H9 (cell line): Measurements from ENCODE around the gene GALNT17. TPM values are rescaled to one million over a fixed set of nuclear protein-coding genes. Genes with fewer than 3 reads are reported as not detected.
A peak's percentile ranks its signal among the peaks of the same experiment; 100 is the strongest.

Experiments used
- DNase-seq: peaks from one replicate; pipeline ENCODE4 v3.0.0-alpha.2; 2017
- H2AFZ ChIP-seq: one replicate; pipeline ENCODE4 v1.6.1; 2013; ENCODE audit warnings: mild to moderate bottlenecking, low read length, control low read depth, moderate library complexity
- H2AK5ac ChIP-seq: 2 replicates; pipeline ENCODE4 v1.6.1; 2013; ENCODE audit warnings: low read length, control low read depth, mixed read lengths; ENCODE audit not compliant: insufficient read length
- H2BK120ac ChIP-seq: one replicate; pipeline ENCODE4 v1.6.1; 2013; ENCODE audit warnings: low read depth, mild to moderate bottlenecking, low read length, control low read depth, inconsistent platforms; ENCODE audit not compliant: poor library complexity, severe bottlenecking
- H2BK12ac ChIP-seq: 2 replicates; pipeline ENCODE4 v1.6.1; 2013; ENCODE audit warnings: low read length, control low read depth, mixed read lengths, low read depth; ENCODE audit not compliant: insufficient read length
- H2BK15ac ChIP-seq: 2 replicates; pipeline ENCODE4 v1.6.1; 2013; ENCODE audit warnings: low read depth, low read length, control low read depth
- H2BK20ac ChIP-seq: one replicate; pipeline ENCODE4 v1.6.1; 2013; ENCODE audit warnings: low read depth, mild to moderate bottlenecking, low read length, control low read depth, inconsistent platforms; ENCODE audit not compliant: poor library complexity, severe bottlenecking
- H2BK5ac ChIP-seq: 2 replicates; pipeline ENCODE4 v1.6.1; 2013; ENCODE audit warnings: low read length, control low read depth, mixed read lengths; ENCODE audit not compliant: insufficient read length
- H3K14ac ChIP-seq: 2 replicates; pipeline ENCODE4 v1.6.1; 2013; ENCODE audit warnings: low read length, control low read depth; ENCODE audit not compliant: insufficient read depth
- H3K18ac ChIP-seq: 2 replicates; pipeline ENCODE4 v1.6.1; 2013; ENCODE audit warnings: low read depth, mild to moderate bottlenecking, mixed read lengths, low read length, control low read depth; ENCODE audit not compliant: insufficient read length
- H3K23ac ChIP-seq: 2 replicates; pipeline ENCODE4 v1.6.1; 2013; ENCODE audit warnings: low read length, control low read depth, mixed read lengths, low read depth; ENCODE audit not compliant: insufficient read length
- H3K23me2 ChIP-seq: 2 replicates; pipeline ENCODE4 v1.6.1; 2013; ENCODE audit warnings: low read depth, mild to moderate bottlenecking, mixed read lengths, low read length, control low read depth; ENCODE audit not compliant: insufficient read length, poor library complexity, severe bottlenecking
- H3K27ac ChIP-seq: 2 replicates; pipeline ENCODE4 v1.5.1; 2013; ENCODE audit warnings: low read length, control low read depth, mixed read lengths, low read depth; ENCODE audit not compliant: insufficient read length
- H3K27me3 ChIP-seq: 2 replicates; pipeline ENCODE4 v1.6.1; 2013; ENCODE audit warnings: low read length, control low read depth, inconsistent platforms; ENCODE audit not compliant: insufficient read depth
- H3K4ac ChIP-seq: 2 replicates; pipeline ENCODE4 v1.6.1; 2013; ENCODE audit warnings: low read depth, mild to moderate bottlenecking, control low read depth, inconsistent platforms, low read length, moderate library complexity
- H3K4me1 ChIP-seq: 2 replicates; pipeline ENCODE4 v1.6.1; 2013; ENCODE audit warnings: low read length, control low read depth, inconsistent platforms; ENCODE audit not compliant: insufficient read depth
- H3K4me2 ChIP-seq: 2 replicates; pipeline ENCODE4 v1.6.1; 2013; ENCODE audit warnings: low read length, control low read depth, mixed read lengths; ENCODE audit not compliant: insufficient read length, insufficient read depth
- H3K56ac ChIP-seq: 2 replicates; pipeline ENCODE4 v1.6.1; 2013; ENCODE audit warnings: low read depth, mild to moderate bottlenecking, mixed read lengths, low read length, control low read depth; ENCODE audit not compliant: insufficient read length
- H3K79me1 ChIP-seq: 2 replicates; pipeline ENCODE4 v1.6.1; 2013; ENCODE audit warnings: low read depth, mild to moderate bottlenecking, moderate library complexity, low read length, control low read depth, inconsistent platforms; ENCODE audit not compliant: insufficient read depth, poor library complexity, severe bottlenecking
- H3K79me2 ChIP-seq: 2 replicates; pipeline ENCODE4 v1.6.1; 2013; ENCODE audit warnings: low read length, control low read depth, inconsistent platforms; ENCODE audit not compliant: insufficient read depth
- H3K9ac ChIP-seq: 2 replicates; pipeline ENCODE4 v1.6.1; 2013; ENCODE audit warnings: low read length, control low read depth, mixed read lengths; ENCODE audit not compliant: insufficient read length; ENCODE audit errors: extremely low read depth
- H3K9me3 ChIP-seq: one replicate; pipeline ENCODE4 v1.6.1; 2013; ENCODE audit warnings: low read depth, low read length, inconsistent platforms; ENCODE audit not compliant: control insufficient read depth
- H3T11ph ChIP-seq: one replicate; pipeline ENCODE4 v1.6.1; 2013; ENCODE audit warnings: mild to moderate bottlenecking, low read length, control low read depth, inconsistent platforms
- H4K20me1 ChIP-seq: one replicate; pipeline ENCODE4 v1.6.1; 2013; ENCODE audit not compliant: control insufficient read depth, insufficient read length, insufficient read depth
- H4K5ac ChIP-seq: 2 replicates; pipeline ENCODE4 v1.6.1; 2013; ENCODE audit warnings: low read depth, mild to moderate bottlenecking, mixed read lengths, low read length, control low read depth; ENCODE audit not compliant: insufficient read length
- H4K8ac ChIP-seq: replicated peaks from 2 replicates; pipeline ENCODE4 v1.6.1; 2013; ENCODE audit warnings: low read length, control low read depth, mixed read lengths, low read depth; ENCODE audit not compliant: insufficient read length
- H4K91ac ChIP-seq: 2 replicates; pipeline ENCODE4 v1.6.1; 2013; ENCODE audit warnings: low read depth, mild to moderate bottlenecking, moderate library complexity, mixed read lengths, low read length, control low read depth; ENCODE audit not compliant: insufficient read length
- H3K27ac Mint-ChIP-seq, 3 experiments: 2 replicates in 2 of 3; 3 replicates in 1 of 3; pipeline ENCODE4 v1.8.0; 2020 to 2021; ENCODE audit warnings: mixed read lengths in 3 of 3, mild to moderate bottlenecking in 1 of 3, moderate library complexity in 1 of 3
- H3K27me3 Mint-ChIP-seq: 2 replicates; pipeline ENCODE4 v1.8.0; 2021; ENCODE audit warnings: low read depth, mild to moderate bottlenecking, moderate library complexity, mixed read lengths
- H3K36me3 Mint-ChIP-seq, 3 experiments: 2 replicates in 2 of 3; 3 replicates in 1 of 3; pipeline ENCODE4 v1.8.0; 2020 to 2021; ENCODE audit warnings: low read depth in 3 of 3, mixed read lengths in 3 of 3; ENCODE audit not compliant: insufficient read depth in 1 of 3
- H3K4me1 Mint-ChIP-seq, 2 experiments: 2 replicates each; pipeline ENCODE4 v1.8.0; 2020; ENCODE audit warnings: mixed read lengths in 2 of 2
- H3K4me3 Mint-ChIP-seq, 2 experiments: 2 replicates in 1 of 2; 3 replicates in 1 of 2; pipeline ENCODE4 v1.8.0; 2020 to 2021; ENCODE audit warnings: mild to moderate bottlenecking in 2 of 2, mixed read lengths in 2 of 2, moderate library complexity in 1 of 2
- H3K9me3 Mint-ChIP-seq, 2 experiments: 2 replicates in 1 of 2; 3 replicates in 1 of 2; pipeline ENCODE4 v1.8.0; 2020; ENCODE audit warnings: mild to moderate bottlenecking in 2 of 2, mixed read lengths in 2 of 2, moderate library complexity in 1 of 2
- CTCF ChIP-seq: fragments of 200-600 bp; sonication (generic); conservative IDR thresholded peaks from 3 replicates; pipeline ENCODE4 v1.8.0; 2021; ENCODE audit warnings: antibody characterized with exemption, mild to moderate bottlenecking
- WGBS: extraction: QIAGEN DNeasy Blood & Tissue Kit; methylation state at CpG from one replicate; pipeline ENCODE4 v1.1.7; 2013; ENCODE audit warnings: missing lambda C conversion rate, low lambda C conversion rate, mixed read lengths; ENCODE audit not compliant: insufficient read length; ENCODE audit errors: extremely low coverage; 5-methylcytosine and 5-hydroxymethylcytosine counted together
- total RNA-seq: library from RNA; stranded (reverse); gene quantifications from 2 replicates; pipeline ENCODE4 v1.2.1, GENCODE V29; 2021

Gene GALNT17
- total RNA-seq, 1 experiment from 2014 or later = 43.2 TPM

DNA sequence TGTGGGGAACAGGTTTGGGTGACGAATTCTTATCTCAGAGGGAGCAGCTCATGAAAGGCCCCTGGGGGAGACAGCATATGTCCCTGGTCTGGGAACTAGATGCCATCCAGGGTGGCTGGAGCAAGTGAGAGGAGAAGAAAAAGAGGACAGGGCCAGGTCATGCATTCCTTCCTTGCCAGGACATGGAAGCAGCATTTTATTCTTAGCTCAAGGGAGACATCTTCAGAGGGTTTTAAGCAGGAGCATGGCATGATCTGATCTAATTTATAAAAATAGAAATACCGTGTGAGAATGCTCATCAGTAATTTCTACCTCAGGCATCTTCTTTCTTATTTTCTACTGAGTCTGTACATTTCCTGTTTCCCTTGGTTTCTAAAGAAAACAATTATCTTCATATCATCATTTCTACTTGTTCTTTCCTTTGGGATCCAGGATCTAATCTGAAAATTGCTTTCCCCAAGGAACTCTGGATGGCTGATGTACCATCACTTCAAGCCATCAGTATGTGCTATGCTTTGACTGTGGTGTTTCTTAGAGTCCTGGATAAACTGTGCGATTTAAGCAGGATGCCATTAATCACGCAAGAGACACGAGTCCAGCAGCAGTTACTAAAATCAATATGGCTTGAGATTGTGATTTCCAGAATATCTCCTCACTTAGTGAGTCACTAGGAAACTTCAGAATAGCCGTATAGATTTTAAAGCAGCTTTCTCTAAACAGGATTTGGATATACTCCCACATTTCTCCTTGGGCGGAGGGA is 386.2 kb downstream of the GALNT17 start:
- peak overlapping the region in 1 of 3 experiments; percentile 46; a peak in 1 of 7 replicates for H3K27ac Mint-ChIP-seq

More for the DNA sequence above, 386.2 kb downstream of the GALNT17 start:
- Histone ChIP-seq H2BK15ac (no peak overlapping the region), H2BK12ac (no peak overlapping the region), H2BK5ac (no peak overlapping the region), H4K8ac (no peak overlapping the region), H2BK120ac (no peak overlapping the region), H2BK20ac (no peak overlapping the region), H2AK5ac (no peak overlapping the region), H3K27ac (no peak overlapping the region), H3K4me2 (no peak overlapping the region), H3K23me2 (no peaks in the 10 kb centered on the region), H3K4me1 (no peaks in the 10 kb centered on the region), H3K18ac (no peak overlapping the region), H3K79me1 (no peaks in the 10 kb centered on the region), H3K14ac (no peak overlapping the region), H3K9me3 (peaks cover 9% of the 10 kb centered on the region), H3K9ac (no peak overlapping the region), H4K5ac (no peak overlapping the region), H3K79me2 (no peaks in the 10 kb centered on the region), H2AFZ (no peak overlapping the region), H4K20me1 (no peaks in the 10 kb centered on the region), H3K56ac (no peak overlapping the region), H3T11ph (no peak overlapping the region), H4K91ac (no peak overlapping the region), H3K23ac (no peak overlapping the region), H3K4ac (no peak overlapping the region), H3K27me3 (no peaks in the 10 kb centered on the region)
- no CpG with 5 or more reads among the region's 7 CpGs for WGBS
- Mint-ChIP-seq H3K27me3 (no peaks in the 10 kb centered on the region), H3K4me3 (no peak overlapping the region), H3K9me3 (peaks cover 36 to 60% of the 10 kb centered on the region in 2 experiments), H3K4me1 (peaks cover 0 to 2% of the 10 kb centered on the region in 2 experiments; a peak in 1 of 4 replicates), H3K36me3 (peaks cover 82 to 89% (median 87%) of the 10 kb centered on the region in 3 experiments)
- no peak for DNase-seq
- TF ChIP-seq CTCF = no peak
